Activated CD8-positive, alpha-beta T cell treated with anti-CD3 and anti-CD28 coated beads for 36 hours (primary cell): Measurements from ENCODE around the gene OR4B1. TPM values are rescaled to one million over a fixed set of nuclear protein-coding genes. Genes with fewer than 3 reads are reported as not detected.
"Not testable (repeated sequence)": the region's sequence is repeated elsewhere in the genome, so short reads cannot be mapped to it uniquely, and the experiment has no call there.

ENCODE experiments used
- ATAC-seq: fragments of 200-7000 bp; cut with Tn5 transposase; one replicate; pipeline ENCODE4 v1.10.0; 2021; ENCODE audit warnings: mild to moderate bottlenecking, moderate library complexity
- CTCF ChIA-PET: fragments of 350-600 bp; sonication (Branson Sonifier 250); formaldehyde crosslinking; loops from one replicate; lab custom pipeline; 2021; ENCODE audit warnings: antibody characterized with exemption; lab: Charles Lee
- POLR2A ChIA-PET: fragments of 350-600 bp; sonication (Branson Sonifier 250); formaldehyde crosslinking; loops from one replicate; lab custom pipeline; 2021; ENCODE audit warnings: antibody characterized with exemption; lab: Charles Lee
- DNase-seq: peaks from one replicate; pipeline ENCODE4 v3.0.0-alpha.2; 2020
- H3K27ac Mint-ChIP-seq: one replicate; pipeline ENCODE4 v1.8.0; 2021; ENCODE audit warnings: mild to moderate bottlenecking, mixed read lengths
- H3K27me3 Mint-ChIP-seq: one replicate; pipeline ENCODE4 v1.8.0; 2021; ENCODE audit warnings: mixed read lengths
- H3K36me3 Mint-ChIP-seq: one replicate; pipeline ENCODE4 v1.8.0; 2021; ENCODE audit warnings: low read depth, mixed read lengths
- H3K4me1 Mint-ChIP-seq: one replicate; pipeline ENCODE4 v1.8.0; 2021; ENCODE audit warnings: low read depth, mixed read lengths
- H3K4me3 Mint-ChIP-seq: one replicate; pipeline ENCODE4 v1.8.0; 2021; ENCODE audit warnings: mild to moderate bottlenecking, moderate library complexity, mixed read lengths
- H3K9me3 Mint-ChIP-seq: one replicate; pipeline ENCODE4 v1.8.0; 2021; ENCODE audit warnings: mixed read lengths
- CTCF ChIP-seq: fragments of 200-600 bp; IDR thresholded peaks from one replicate; pipeline ENCODE4 v1.8.0; 2022; ENCODE audit warnings: antibody characterized with exemption, mild to moderate bottlenecking
- intact Hi-C: fragments of 100-400 bp; cut with micrococcal nuclease; formaldehyde crosslinking; loops from one replicate; pipeline ENCODE4 v1.10.0; 2022
- total RNA-seq, 2 experiments: library from RNA; stranded (reverse); gene quantifications; one replicate each; pipeline ENCODE4 v1.2.3, GENCODE V29; 2021

The OR4B1 gene
- total RNA-seq, 2 experiments from 2014 or later = not detected

- H3K36me3 Mint-ChIP-seq = no peaks in the 10 kb centered on the region
- CTCF ChIA-PET = no interaction called here
- POLR2A ChIA-PET = interaction anchor here (0.6 kb wide), 1 partner anchor 92 kb away, joined by 3 read pairs; no protein-coding TSS in a partner anchor
Observed at GRCh38 chr11:48182860-48183526, 33.6 kb upstream of the OR4B1 start.

DNA sequence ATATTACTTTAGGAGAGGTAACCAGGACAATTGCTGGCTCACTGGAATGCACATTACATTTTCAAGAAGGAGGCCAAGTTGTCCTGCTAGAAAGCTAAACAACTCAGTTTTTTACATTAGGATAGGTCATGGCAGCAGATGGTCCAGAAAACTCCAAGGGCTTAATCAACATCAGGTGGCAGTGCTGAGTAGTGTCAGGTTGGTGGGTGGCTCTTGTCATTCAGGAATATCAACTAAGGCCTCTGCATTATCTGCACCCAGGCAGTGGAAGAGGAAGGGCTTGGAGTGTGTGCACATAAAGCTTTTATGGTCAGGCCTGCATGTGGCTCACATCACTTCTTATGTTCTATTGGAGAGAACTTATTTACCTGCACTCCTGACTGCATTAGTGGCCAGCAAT is 32.2 kb upstream of the OR4B1 start:
- CTCF ChIA-PET = interaction anchor here (1.4 kb wide), 1 partner anchor 11 kb away, joined by 4 read pairs; no protein-coding TSS in a partner anchor
- H3K4me1 Mint-ChIP-seq = no peaks in the 10 kb centered on the region
- H3K36me3 Mint-ChIP-seq = no peaks in the 10 kb centered on the region
- no peak overlapping the region for H3K27ac Mint-ChIP-seq
- intact Hi-C loops = no loop called here
- DNase-seq (no peak), ATAC-seq (no peak)
- peaks cover 3% of the 10 kb centered on the region for H3K27me3 Mint-ChIP-seq
- POLR2A ChIA-PET = no interaction called here
- no peak overlapping the region for H3K4me3 Mint-ChIP-seq
- peaks cover 2% of the 10 kb centered on the region for H3K9me3 Mint-ChIP-seq
- TF ChIP-seq CTCF = no peak

More at GRCh38 chr11:48182860-48183526, 33.6 kb upstream of the OR4B1 start:
- Mint-ChIP-seq H3K27ac (no peak overlapping the region), H3K27me3 (no peaks in the 10 kb centered on the region), H3K9me3 (no peaks in the 10 kb centered on the region), H3K4me1 (no peaks in the 10 kb centered on the region), H3K4me3 (no peak overlapping the region)
- no peak for DNase-seq
- intact Hi-C loops = no loop called here
- no peak for ATAC-seq
- TF ChIP-seq CTCF = no peak

- peak; percentile 50 for DNase-seq
- Mint-ChIP-seq H3K4me3 (peak overlapping the region; percentile 10), H3K4me1 (peaks cover 18% of the 10 kb centered on the region), H3K9me3 (peaks cover 13% of the 10 kb centered on the region), H3K27ac (peak overlapping the region; percentile 49)
- H3K27me3 Mint-ChIP-seq, intact Hi-C loops, ATAC-seq, H3K36me3 Mint-ChIP-seq, CTCF ChIA-PET: not testable (repeated sequence)
- POLR2A ChIA-PET = interaction anchor here (1.2 kb wide), 1 partner anchor 11 kb away, joined by 3 read pairs; no protein-coding TSS in a partner anchor
Observed at GRCh38 chr11:48190906-48191654, 25.5 kb upstream of the OR4B1 start.

GRCh38 chr11:48193876-48194275 is 22.7 kb upstream of the OR4B1 start:
- ChIA-PET POLR2A (no interaction called here), CTCF (no interaction called here)
- H3K36me3 Mint-ChIP-seq = no peaks in the 10 kb centered on the region
- H3K4me1 Mint-ChIP-seq = peaks cover 18% of the 10 kb centered on the region
- intact Hi-C loops = no loop called here
- DNase-seq = no peak
- peaks cover 22% of the 10 kb centered on the region for H3K9me3 Mint-ChIP-seq
- peaks cover 3% of the 10 kb centered on the region for H3K27me3 Mint-ChIP-seq
- no peak overlapping the region for H3K27ac Mint-ChIP-seq
- no peak for ATAC-seq
- H3K4me3 Mint-ChIP-seq = no peak overlapping the region
- TF ChIP-seq CTCF = no peak

DNA sequence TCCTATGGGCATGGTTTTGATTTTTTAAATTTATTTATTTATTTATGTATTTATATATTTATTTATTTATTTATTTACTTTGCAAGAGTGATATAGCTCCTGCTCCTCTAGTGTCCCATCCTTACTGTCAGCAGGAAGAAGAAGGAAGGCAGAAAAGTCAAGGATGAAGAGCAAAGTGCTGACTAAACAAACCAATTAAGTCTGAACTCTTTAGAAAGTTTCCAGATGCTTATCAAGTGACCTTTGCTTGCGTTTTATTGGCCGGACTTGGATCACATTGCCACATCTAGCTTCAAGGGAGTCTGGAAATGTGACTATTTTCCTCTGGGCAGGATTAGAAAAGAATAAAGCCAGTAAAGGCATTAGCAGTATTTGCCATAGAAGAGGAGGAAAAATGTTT is 8.7 kb upstream of the OR4B1 start:
- Mint-ChIP-seq H3K4me3 (no peak overlapping the region), H3K4me1 (no peaks in the 10 kb centered on the region), H3K36me3 (no peaks in the 10 kb centered on the region), H3K9me3 (peaks cover 1% of the 10 kb centered on the region), H3K27me3 (peaks cover 7% of the 10 kb centered on the region), H3K27ac (no peak overlapping the region)
- no peak for ATAC-seq
- intact Hi-C loops = no loop called here
- no peak for TF ChIP-seq CTCF
- ChIA-PET POLR2A (no interaction called here), CTCF (interaction anchor here (2.0 kb wide), 1 partner anchor 35 kb away, joined by 6 read pairs; no protein-coding TSS in a partner anchor)
- no peak for DNase-seq
